ENCODE data around the gene DNAJC18.
A peak's percentile ranks its signal among the peaks of the same experiment; 100 is the strongest.
"Not testable (repeated sequence)": the region's sequence is repeated elsewhere in the genome, so short reads cannot be mapped to it uniquely, and the experiment has no call there.

Gene DNAJC18

DNA sequence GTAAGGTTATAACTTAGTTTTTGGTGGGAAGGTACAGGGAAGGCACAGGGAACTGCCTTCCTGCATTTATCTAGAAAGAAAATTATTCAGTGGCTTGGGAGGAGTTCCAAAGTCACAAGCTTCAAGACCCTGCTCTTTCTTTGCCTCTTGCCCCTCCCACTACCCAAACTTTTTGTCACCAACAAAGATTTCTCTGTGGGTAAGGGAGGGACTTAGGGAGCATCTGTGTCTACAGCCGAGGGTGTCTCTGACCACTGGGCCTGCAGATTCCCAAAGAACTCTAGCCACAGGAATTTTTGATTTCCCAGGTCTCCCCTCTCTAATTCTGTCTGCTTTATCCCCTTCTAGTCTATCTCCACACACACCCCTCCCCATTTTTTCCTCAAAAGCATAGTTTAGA, 21.1 kb upstream of the DNAJC18 start:
- no peak for DNase-seq

DNA sequence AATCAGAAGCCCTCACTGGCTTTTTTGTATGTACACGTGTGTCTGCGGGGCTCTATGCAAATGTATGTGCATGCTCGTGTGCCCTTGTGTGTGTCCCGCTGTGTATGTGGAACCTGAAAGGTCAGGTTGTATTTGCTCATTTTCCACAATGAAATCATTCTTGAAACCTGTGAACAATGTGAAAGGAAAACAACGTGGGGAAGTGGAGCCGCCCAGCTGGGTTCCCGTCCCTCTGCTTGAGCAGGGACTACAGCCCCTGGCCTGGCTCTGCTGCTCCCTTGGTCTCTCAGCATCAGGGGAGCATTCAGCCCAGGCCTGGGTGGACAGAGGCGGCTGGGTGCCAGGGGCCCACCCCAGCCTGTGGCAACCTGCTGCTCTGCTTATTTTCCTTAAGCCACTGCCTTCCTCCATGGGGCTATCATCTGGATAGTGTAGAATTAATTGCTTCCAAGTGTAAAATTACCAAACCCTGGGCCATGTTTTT, 20.2 kb upstream of the DNAJC18 start:
- DNase-seq = no peak

DNA sequence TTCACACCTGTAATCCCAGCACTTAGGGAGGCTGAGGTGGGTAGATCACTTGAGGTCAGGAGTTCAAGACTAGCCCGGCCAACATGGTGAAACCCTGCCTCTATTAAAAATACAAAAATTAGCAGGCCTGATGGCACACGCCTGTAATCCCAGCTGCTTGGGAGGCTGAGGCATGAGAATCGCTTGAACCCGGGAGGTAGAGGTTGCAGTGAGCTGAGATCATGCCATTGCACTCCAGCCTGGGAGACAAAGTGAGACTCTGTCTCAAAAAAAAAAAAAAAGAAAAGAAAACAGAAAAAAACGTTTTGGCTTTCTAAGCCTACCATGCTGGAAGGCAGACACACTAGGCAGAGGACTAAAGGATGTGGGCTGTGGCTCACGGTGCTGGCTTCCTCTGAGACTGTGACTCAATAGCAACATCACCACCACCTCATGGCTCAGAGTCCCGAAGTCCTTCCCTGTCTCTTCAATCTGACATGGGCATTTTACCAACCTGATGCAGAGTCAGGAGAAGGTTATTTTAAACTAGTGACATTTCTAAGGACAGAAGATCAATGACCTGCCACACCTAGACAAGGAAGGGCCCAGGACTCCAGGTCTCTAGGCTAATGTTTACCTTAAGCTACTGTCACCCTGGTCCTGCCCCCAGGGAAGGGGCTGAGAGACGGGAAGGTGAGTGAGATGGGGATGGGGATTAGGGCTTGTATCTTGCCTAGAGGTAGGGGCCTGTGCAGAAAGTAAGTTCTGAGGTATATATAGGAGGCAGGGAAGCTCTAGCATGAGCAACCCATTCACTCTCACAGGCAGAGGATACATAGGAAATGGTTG, 19.5 kb upstream of the DNAJC18 start:
- DNase-seq = peak; percentile 48

DNA sequence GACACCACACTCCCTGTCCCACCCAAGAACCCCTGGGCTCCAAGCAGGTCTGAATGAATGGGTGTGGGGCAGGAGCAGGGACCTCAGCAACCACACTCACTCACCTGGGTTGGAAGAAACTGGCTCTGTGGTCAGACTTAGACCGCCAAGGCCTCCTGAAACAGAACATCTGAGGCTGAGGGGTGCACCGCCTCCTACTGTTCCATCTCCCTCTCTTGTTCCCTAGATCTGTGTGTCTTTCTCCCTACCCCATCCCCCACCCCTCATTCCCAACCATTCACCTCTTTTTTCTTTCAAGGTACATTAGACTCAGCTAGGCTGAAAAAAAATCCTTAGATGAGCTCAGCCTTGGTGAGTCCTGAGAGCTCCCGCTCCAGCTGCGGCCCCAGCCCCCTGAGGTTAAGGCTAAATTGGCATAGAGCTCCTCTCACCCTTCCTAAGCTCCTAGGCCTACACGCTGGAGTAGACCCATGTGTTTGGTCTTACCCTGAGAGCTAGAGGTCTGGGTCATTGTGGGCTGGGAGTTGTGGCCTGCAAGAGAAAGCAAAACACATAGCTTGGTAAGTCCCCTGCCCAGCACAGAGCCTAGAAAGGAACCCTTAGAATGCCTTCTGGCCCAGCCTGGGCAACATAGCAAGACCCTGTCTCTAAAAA, 18.5 kb upstream of the DNAJC18 start:
- DNase-seq = no peak

DNA sequence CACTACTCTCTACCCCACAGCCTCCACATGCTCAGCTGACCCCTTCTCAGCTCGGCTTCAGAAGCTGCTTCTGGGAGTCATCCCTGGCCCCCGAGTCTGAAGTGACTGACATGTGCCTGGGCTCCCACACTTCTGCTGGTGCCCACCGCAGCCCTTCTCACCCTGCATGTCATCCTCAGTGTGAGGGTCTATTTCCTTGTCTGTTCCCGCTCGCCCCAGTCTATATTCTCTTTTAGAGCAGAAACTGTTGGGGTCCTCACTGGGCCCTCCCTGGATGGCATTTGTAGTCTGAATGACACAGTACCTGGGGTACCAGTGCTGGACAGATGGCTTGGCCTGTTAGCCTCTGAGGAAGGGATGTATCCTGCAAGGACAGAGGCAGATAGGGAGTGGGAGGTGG, 17.9 kb upstream of the DNAJC18 start:
- no peak for DNase-seq

DNA sequence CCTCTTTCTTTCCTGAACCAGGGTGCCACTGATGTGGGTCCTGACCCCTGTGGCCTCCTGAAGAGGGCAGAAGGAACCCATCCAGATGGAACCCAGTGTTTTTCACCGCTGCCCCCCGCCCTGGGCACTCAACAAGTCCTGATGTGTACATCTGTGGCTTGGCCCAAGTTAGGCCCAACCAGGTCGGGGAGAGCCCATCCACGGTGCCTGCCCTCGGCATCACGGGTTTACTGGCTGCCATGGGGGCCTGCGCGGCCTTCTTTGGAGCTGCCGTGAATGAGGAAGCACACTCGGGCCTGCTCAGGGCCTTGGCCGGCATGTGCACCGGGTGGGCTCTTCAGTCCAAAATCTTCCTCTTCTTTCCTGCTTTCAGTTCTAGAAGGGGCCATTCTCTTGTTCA, 17.5 kb upstream of the DNAJC18 start:
- DNase-seq = no peak

DNA sequence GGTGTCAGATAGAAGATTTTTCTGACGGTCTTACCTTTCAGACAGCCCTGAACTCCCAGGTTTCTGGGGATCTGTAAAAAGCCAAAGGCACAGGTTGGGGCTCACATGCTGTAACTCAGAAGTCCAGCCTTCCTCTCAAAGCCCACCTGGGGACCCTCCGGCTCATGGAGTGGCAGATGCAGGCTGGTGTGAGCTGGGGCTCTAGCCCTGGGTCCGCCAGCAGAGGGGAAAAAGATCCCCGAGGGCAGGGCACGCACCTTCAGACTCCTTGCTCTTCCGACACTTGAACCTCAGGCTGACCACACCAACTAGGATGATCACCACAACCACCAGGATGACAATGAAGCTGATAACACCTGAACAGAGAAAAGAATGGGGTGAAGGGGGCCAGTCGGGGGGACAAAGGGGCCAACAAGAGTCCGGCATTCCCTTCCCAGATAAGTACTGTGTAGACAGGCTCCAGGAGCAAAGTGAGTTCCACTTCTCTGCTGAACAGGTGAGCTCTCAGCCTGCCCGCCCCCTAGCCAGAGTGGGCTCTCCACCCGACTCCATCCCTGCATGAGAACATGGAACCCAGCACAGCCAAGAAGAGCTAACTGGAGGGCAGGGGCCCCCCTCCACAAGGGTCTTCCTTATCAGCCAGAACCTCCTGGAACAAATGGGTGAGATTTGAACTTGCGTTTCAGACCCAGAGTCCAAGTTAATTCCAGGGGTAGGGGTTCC, 15.4 kb upstream of the DNAJC18 start:
- DNase-seq = no peak

DNA sequence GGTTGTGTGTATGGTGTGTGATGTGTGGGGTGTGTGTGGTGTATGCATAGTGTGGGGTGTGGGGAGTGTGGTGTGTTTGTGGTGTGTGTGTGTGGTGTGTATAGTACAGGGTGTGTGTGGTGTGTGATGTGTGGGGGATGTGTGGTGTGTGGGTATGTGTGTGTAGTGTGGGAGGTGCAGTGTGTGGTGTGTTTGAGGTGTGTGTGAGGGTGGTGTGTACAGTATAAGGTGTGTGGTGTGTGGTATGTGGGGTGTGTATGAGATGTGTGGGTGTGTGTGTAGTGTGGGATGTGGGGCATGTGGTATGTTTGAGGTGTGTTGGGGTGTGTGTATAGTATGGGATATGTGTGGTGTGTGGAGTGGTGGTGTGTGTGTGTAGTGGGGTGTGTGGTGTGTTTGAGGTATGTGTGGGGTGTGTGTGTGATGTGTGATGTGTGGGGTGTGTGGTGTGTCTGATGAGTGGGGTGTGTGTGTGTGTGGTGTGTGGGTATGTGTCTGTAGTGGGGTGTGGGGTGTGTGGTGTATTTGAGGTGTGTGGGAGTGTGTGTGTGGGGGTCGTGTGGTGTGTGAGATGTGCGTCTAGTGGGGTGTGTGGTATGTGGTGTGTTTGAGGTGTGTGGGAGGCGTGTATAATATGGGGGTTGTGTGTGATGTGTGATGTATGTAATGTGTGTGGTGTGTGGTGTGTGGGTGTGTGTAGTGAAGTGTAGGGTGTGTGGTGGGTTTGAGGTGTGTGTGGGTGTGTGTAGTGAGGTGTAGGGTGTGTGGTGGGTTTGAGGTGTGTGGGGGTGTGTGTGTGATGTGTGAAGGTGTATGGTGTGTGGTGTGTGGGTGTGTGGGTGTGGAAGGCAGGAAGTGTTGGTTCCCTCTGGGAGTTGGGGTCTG, 14.6 kb upstream of the DNAJC18 start:
- DNase-seq = no peak

DNA sequence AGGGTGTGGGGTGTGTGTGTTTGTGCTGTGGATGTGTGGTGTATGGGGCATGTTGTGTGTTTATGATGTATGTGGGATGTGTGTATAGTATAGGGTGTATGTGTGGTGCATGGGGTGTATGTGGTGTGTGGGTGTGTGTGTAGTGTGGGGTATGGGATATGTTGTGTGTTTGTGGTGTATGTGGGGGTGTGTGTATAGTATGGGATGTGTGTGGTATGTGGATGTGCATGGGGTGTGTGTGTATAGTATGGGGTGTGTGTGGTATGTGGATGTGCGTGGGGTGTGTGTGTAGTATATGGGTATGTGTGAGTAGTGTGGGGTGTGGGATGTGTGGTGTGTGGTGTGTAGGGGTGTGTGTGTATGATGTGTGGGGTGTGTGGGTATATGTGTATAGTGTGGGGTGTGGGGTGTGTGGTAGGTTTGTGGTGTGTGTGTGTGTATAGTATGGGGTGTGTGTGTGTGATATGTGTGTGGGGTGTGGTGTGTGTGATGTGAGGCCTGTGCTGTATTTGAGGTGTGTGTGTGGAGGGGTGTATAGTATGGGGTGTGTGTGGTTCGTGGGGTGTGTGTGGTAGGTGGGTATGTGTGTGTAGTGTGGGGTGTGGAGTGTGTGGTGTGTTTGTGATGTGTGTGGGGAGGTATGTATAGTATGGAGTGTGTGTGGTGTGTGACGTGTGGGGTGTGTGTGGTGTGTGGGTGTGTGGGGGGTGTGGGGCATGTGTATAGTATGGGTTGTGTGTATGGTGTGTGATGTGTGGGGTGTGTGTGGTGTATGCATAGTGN, 12.7 kb upstream of the DNAJC18 start:
- no peak for DNase-seq

DNA sequence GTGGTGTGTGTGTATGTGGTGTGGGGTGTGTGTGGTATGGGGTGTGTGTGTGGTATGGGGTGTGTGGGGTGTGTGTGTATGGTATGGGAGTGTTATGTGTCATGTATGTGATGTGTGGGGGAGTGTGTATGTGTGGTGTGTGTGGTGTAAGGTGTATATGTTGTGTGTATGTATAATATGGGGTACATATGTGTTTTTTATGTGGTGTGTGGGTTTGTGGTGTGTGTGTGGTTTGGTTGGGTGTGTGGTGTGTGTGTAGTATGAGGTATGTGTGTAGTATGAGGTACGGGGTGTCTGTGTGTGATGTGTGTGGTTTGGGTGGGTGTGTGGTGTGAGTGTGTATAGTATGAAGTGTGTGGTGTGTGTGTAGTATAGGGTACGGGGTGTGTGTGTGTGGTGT, 11.9 kb upstream of the DNAJC18 start:
- no peak for DNase-seq

DNA sequence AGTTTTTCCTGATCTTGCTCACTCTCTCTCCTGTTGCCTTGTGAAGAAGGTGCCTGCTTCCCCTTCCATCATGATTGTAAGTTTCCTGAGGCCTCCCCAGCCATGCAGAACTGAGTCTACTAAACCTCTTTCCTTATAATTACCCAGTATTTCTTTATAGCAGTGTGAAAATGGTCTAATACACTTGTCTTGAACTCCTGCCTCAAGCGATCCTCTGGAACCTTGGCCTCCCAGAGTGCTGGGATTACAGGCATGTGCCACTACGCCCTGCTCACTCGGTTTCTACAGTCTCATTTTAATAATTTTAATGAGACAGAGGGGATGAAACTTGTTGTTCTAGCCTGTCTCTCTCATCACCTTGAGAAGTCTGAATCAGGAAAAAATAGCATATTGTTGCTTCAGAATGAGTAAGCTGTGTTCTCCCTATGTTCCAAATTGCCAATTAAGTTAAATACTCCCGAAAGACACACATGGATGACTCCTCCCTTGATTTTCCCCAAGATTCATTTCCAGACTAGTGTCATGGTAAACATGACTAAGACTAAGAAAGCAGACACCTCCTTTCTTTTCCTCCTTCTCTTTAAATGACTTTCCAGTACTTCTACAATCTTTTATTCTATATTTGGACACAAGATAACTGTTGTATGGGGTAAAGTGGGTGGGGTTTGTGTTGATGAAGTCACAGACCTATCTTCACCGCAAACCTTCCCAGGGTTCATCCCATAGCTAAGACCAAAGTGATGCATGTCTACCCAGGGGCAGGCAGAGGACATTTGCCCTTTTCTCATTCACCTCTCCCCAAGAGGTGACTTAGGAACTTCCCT, 7.8 kb upstream of the DNAJC18 start:
- DNase-seq = no peak

DNA sequence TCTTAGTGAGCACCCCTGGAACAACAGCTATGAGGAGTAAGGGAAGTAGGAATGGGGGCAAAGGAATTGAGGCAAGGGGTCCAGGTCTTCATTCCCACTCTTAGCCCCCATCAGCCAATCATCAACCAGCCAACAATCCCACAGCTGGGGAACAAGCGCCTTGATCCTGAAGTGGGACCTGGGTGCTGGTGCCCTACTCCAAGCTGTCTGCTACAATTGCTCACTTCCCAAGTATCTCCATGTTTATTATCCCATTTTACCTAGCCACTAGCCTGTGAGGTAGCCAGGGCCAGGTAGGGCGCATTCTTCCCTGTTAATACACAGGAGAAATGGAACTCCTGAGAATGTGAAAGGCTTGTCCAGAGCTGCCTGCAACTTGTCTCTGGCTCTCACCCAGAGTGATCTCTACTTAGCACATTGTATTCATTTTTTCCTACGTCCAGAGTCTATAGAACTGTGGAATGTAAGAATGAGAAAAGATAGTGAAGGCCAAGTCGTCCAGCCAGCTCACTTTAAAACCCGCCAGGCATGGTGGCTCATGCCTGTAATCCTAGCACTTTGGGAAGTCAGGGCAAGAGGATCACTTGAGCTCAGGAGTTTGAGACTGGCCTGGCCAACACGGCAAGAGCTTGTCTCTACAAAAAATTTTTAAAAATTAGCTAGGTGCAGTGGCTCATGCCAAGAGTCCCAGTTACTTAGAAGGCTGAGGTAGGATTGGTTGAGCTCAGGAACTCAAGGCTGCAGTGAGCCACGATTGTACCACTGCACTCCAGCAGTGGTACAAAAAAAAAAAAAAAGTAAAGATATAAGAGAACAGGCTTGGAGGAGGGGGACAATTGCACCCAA, 6.2 kb upstream of the DNAJC18 start:
- DNase-seq = no peak

DNA sequence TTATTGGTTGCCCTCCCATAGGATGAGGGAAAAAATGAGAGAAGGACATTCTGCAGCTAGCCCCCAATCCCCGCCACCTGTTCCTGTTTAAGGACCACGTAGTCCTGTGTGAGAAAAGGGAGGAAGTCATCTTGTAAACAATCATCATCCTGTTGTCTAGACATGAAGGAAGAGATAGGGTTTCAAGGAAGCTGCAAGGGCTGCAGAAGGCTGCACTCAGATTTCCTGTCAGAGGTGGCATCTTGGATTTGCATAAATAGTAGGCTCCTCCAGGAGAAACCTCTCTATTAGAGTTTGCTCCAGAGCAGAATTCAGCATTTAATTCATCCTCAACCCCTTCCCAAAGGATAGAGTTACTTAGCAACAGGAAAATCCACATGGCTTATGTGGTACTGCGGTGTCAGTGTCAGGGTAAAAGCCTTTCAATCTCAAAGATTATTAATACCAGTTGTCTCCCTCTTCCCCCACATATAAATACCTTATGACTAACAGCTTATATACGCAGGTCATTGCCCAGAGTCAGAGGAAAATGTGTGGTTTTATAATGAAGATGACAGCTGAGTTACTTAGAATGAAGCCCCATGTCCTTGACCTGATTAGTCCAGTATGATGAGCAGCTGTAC, 4.6 kb upstream of the DNAJC18 start:
- no peak for DNase-seq

DNA sequence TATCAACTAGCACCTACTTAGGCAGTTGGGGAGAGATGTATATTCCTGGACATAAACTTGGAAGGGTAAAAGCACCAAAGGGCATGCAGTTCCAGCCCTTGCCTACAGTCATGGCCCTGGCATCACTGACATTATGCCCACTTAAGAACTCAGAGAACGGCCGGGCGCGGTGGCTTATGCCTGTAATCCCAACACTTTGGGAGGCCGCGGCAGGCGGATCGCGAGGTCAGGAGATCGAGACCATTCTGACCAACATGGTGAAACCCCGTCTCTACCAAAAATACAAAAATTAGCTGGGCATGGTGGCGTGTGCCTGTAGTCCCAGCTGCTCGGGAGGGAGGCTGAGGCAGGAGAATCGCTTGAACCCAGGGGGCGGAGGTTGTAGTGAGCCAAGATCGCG, 1.1 kb upstream of the DNAJC18 start:
- not testable (repeated sequence) for DNase-seq

DNA sequence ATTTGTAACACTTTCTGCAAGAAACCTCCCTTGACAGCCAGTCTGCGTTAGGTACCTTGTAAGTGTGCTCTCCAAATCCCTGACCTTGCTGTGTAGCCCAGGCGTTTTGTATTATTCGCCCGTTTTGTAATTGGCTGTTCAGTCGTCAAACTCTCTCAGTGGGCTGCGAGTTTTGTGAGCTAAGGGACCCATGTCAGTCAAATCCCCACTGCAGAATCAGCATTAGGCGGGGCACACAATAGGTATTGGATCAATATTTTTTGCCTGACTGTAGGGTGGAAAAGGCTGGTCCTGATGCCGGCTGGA, 665 bp downstream of the DNAJC18 start:
- DNase-seq = no peak

DNA sequence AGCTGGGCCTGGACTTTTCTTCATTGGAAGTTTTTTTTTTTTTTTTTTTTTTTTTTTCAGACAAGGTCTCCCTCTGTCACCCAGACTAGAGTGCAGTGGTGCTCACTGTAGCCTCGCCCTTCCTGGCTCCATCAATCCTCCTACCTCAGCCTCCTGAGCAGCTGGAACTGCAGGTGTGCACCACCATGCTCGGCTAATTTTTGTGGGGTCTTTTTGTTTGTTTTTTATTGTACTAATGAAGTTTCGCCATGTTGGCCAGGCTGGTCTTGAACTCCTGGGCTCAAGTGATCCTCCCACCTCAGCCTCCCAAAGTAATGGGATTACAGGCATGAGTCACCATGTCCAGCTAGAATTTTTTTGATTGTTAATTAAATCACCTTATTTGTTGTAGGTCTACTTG, 3.6 kb downstream of the DNAJC18 start:
- DNase-seq = no peak

DNA sequence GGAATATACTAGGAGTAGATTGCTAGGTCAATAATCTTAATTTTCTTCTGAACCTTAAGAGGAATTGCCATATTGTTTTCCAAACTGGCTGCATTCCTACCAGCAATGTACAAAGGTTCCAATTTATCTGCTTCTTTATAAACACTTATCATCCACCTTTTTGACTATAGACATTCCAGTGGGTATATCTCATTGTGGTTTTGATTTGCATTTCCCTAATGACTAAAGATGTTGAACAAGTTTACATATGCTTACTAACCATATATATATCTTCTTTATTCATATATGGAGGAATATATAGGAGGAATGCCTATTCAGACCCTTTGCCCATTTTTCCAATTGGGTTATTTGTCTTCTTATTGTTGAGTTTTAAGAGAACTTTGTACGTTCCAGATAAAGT, 7.6 kb downstream of the DNAJC18 start:
- DNase-seq = no peak

DNA sequence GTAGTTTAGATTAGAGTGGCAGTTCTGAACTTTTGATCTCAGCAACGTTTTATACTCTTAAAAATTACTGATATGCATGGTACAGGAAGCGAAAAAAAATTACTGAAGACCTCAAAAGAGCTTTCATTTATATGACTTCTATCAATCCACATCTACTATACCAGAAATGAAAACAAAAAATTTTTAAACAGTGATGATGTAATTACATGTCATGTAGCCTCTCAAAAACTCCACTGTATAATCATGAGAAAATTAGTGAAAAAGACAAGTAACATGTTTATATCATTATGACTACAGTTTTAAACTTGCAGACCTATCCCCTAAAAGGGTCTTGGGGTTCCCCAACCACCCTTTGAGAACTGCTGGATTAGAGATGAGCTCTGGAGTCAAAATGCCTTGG, 9.3 kb downstream of the DNAJC18 start:
- no peak for DNase-seq

DNA sequence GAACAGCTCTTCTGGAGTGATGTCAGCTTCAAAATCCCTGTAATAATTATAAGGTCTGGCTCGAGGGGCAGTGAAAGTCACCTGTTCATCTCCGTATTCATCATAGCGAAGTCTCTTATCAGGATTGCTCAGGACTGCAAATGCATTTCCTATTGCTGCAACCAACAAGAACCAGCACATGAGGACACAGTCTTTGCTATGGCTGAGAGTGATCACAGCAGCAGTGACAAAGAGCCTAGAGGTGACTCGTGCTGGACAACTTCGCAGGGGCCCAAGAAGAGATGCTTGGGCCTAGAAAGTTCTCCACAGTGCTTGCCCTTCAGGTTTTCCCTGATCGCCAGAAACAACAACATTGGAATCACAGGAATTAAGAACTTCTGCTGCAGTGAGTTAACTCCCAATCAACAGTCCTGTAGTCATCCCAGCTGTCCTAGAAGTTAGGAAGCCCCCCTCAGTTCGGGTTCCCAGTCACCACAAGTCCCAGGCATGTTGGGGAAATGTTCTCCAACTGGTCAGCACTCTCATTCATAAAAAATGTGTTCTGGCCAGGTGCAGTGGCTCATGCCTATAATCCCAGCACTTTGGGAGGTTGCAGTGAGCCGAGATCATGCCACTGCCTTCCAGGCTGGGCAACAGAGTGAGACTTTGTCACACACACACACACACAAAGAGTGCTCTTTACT, 13.0 kb downstream of the DNAJC18 start:
- peak; percentile 47 for DNase-seq
